Astrocyte (in vitro differentiated cells and primary cell): ENCODE data around the gene CHSY1. TPM values are rescaled to one million over a fixed set of nuclear protein-coding genes. Genes with fewer than 3 reads are reported as not detected.
A peak's percentile ranks its signal among the peaks of the same experiment; 100 is the strongest.

Experiments
- DNase-seq: peaks from one replicate; pipeline ENCODE4 v3.0.0-alpha.2; 2010; ENCODE audit warnings: low read depth
- FAIRE-seq: peaks from 2 replicates; lab custom pipeline; 2011; peaks lifted over from hg19 to GRCh38; lab: Jason Lieb, UNC
- H2AFZ ChIP-seq: 2 replicates; pipeline ENCODE4 v1.6.0; 2012; ENCODE audit warnings: low read depth, low read length, inconsistent platforms
- H3K27ac ChIP-seq: 2 replicates; pipeline ENCODE4 v1.5.1; 2011; ENCODE audit warnings: low read depth, low read length, inconsistent platforms
- H3K27me3 ChIP-seq: 2 replicates; pipeline ENCODE4 v1.6.0; 2011; ENCODE audit warnings: low read length, inconsistent platforms; ENCODE audit not compliant: insufficient read depth
- H3K36me3 ChIP-seq: 2 replicates; pipeline ENCODE4 v1.5.1; 2011; ENCODE audit warnings: low read length, inconsistent platforms; ENCODE audit not compliant: insufficient read depth
- H3K4me1 ChIP-seq: 2 replicates; pipeline ENCODE4 v1.5.1; 2011; ENCODE audit warnings: low read length, inconsistent platforms; ENCODE audit not compliant: insufficient read depth
- H3K4me2 ChIP-seq: 2 replicates; pipeline ENCODE4 v1.6.0; 2012; ENCODE audit warnings: low read length, inconsistent platforms
- H3K4me3 ChIP-seq: 2 replicates; pipeline ENCODE4 v1.5.1; 2011; ENCODE audit warnings: low read depth, mild to moderate bottlenecking, low read length, inconsistent platforms; ENCODE audit not compliant: insufficient read depth
- H3K79me2 ChIP-seq: 2 replicates; pipeline ENCODE4 v1.6.0; 2012; ENCODE audit warnings: mild to moderate bottlenecking, low read length, inconsistent platforms; ENCODE audit not compliant: insufficient read depth
- H3K9ac ChIP-seq: 2 replicates; pipeline ENCODE4 v1.6.0; 2012; ENCODE audit warnings: mild to moderate bottlenecking, low read length, inconsistent platforms
- H3K9me3 ChIP-seq: 2 replicates; pipeline ENCODE4 v1.5.1; 2012; ENCODE audit warnings: low read depth, mild to moderate bottlenecking, low read length, inconsistent platforms; ENCODE audit not compliant: insufficient read depth
- H4K20me1 ChIP-seq: 2 replicates; pipeline ENCODE4 v1.6.0; 2012; ENCODE audit warnings: low read length, inconsistent platforms; ENCODE audit not compliant: insufficient read depth
- H3K27ac Mint-ChIP-seq: one replicate; pipeline ENCODE4 v1.8.0; 2021; ENCODE audit warnings: mild to moderate bottlenecking, mixed read lengths; ENCODE audit not compliant: unreplicated experiment
- H3K27me3 Mint-ChIP-seq: one replicate; pipeline ENCODE4 v1.8.0; 2021; ENCODE audit warnings: low read depth, mixed read lengths; ENCODE audit not compliant: unreplicated experiment
- H3K36me3 Mint-ChIP-seq: one replicate; pipeline ENCODE4 v1.8.0; 2021; ENCODE audit warnings: low read depth, mixed read lengths; ENCODE audit not compliant: unreplicated experiment
- H3K4me1 Mint-ChIP-seq: one replicate; pipeline ENCODE4 v1.8.0; 2021; ENCODE audit warnings: low read depth, mixed read lengths; ENCODE audit not compliant: unreplicated experiment
- H3K4me3 Mint-ChIP-seq: one replicate; pipeline ENCODE4 v1.8.0; 2021; ENCODE audit warnings: mild to moderate bottlenecking, moderate library complexity, mixed read lengths; ENCODE audit not compliant: unreplicated experiment
- H3K9me3 Mint-ChIP-seq: one replicate; pipeline ENCODE4 v1.8.0; 2021; ENCODE audit warnings: mild to moderate bottlenecking, mixed read lengths; ENCODE audit not compliant: unreplicated experiment
- EZH2 ChIP-seq: IDR thresholded peaks from 2 replicates; pipeline ENCODE4 v1.6.1; 2012; ENCODE audit warnings: mild to moderate bottlenecking, low read length, inconsistent platforms; ENCODE audit not compliant: insufficient read depth
- total RNA-seq: library from RNA; stranded (reverse); gene quantifications from 2 replicates; pipeline ENCODE4 v1.2.1, GENCODE V29; 2021
- TF ChIP-seq, protein P1 (sequence below): IDR thresholded peaks from 2 replicates; pipeline ENCODE4 v1.5.1; 2011; ENCODE audit warnings: low read depth, mild to moderate bottlenecking, inconsistent platforms, low read length, moderate library complexity; ENCODE audit not compliant: insufficient read depth

The CHSY1 gene
- total RNA-seq, 1 donor from 2014 or later = 42.2 TPM

- Histone ChIP-seq H3K4me3 (no peak overlapping the region), H3K9ac (no peak overlapping the region), H2AFZ (no peak overlapping the region), H3K4me2 (no peak overlapping the region), H3K27ac (no peak overlapping the region), H3K36me3 (no peaks in the 10 kb centered on the region), H3K79me2 (no peaks in the 10 kb centered on the region), H3K9me3 (no peaks in the 10 kb centered on the region), H3K27me3 (no peaks in the 10 kb centered on the region), H4K20me1 (no peaks in the 10 kb centered on the region), H3K4me1 (peaks cover 9% of the 10 kb centered on the region)
- DNase-seq (peak; percentile 46), FAIRE-seq (no peak)
- Mint-ChIP-seq H3K9me3 (no peaks in the 10 kb centered on the region), H3K27me3 (peaks cover 5% of the 10 kb centered on the region), H3K27ac (no peak overlapping the region), H3K4me3 (no peak overlapping the region), H3K36me3 (no peaks in the 10 kb centered on the region), H3K4me1 (peaks cover 2% of the 10 kb centered on the region)
- TF ChIP-seq, protein P1, sequence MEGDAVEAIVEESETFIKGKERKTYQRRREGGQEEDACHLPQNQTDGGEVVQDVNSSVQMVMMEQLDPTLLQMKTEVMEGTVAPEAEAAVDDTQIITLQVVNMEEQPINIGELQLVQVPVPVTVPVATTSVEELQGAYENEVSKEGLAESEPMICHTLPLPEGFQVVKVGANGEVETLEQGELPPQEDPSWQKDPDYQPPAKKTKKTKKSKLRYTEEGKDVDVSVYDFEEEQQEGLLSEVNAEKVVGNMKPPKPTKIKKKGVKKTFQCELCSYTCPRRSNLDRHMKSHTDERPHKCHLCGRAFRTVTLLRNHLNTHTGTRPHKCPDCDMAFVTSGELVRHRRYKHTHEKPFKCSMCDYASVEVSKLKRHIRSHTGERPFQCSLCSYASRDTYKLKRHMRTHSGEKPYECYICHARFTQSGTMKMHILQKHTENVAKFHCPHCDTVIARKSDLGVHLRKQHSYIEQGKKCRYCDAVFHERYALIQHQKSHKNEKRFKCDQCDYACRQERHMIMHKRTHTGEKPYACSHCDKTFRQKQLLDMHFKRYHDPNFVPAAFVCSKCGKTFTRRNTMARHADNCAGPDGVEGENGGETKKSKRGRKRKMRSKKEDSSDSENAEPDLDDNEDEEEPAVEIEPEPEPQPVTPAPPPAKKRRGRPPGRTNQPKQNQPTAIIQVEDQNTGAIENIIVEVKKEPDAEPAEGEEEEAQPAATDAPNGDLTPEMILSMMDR = no peak
- no peak for TF ChIP-seq EZH2
Observed at GRCh38 chr15:101145362-101145761, 106.5 kb downstream of the CHSY1 start.

DNA sequence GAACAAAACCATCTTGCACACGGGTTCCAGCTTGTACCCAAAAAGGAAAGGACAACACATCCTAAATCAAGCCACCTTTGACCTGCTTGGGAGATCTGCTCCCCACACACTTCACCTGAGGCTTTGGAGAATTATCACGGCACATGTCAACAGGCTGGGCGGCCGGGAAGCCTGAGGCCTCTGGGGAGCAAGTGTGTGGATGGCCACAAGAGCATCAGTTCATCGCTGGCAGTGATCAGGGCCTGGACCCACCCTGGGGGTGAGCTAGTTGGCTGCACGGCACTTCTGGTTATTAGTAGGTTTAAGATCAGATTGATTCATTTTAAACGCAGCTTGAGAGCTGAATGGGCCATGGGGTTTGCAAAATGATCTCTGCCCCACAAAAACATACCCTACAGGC, 108.5 kb downstream of the CHSY1 start:
- no peak overlapping the region for H3K27ac Mint-ChIP-seq
- no peak overlapping the region for H2AFZ ChIP-seq
- FAIRE-seq = no peak
- no peaks in the 10 kb centered on the region for H3K36me3 ChIP-seq
- H3K27ac ChIP-seq = no peak overlapping the region
- no peaks in the 10 kb centered on the region for H3K36me3 Mint-ChIP-seq
- DNase-seq = no peak
- H3K9ac ChIP-seq = no peak overlapping the region
- peaks cover 16% of the 10 kb centered on the region for H3K4me1 Mint-ChIP-seq
- H3K27me3 ChIP-seq = no peaks in the 10 kb centered on the region
- TF ChIP-seq EZH2 = no peak
- TF ChIP-seq, protein P1 = no peak
- H3K27me3 Mint-ChIP-seq = peaks cover 2% of the 10 kb centered on the region
- no peak overlapping the region for H3K4me3 ChIP-seq
- no peaks in the 10 kb centered on the region for H3K79me2 ChIP-seq
- H3K4me2 ChIP-seq = no peak overlapping the region
- peaks cover 24% of the 10 kb centered on the region for H3K4me1 ChIP-seq
- H4K20me1 ChIP-seq = no peaks in the 10 kb centered on the region
- H3K9me3 Mint-ChIP-seq = no peaks in the 10 kb centered on the region
- H3K9me3 ChIP-seq = no peaks in the 10 kb centered on the region
- no peak overlapping the region for H3K4me3 Mint-ChIP-seq

GRCh38 chr15:101142711-101143110, 109.1 kb downstream of the CHSY1 start:
- Histone ChIP-seq H3K4me1 (peaks cover 25% of the 10 kb centered on the region), H3K36me3 (no peaks in the 10 kb centered on the region), H3K79me2 (no peaks in the 10 kb centered on the region), H3K27ac (no peak overlapping the region), H3K27me3 (no peaks in the 10 kb centered on the region), H4K20me1 (no peaks in the 10 kb centered on the region), H3K4me3 (no peak overlapping the region), H3K9ac (no peak overlapping the region), H3K4me2 (no peak overlapping the region), H3K9me3 (no peaks in the 10 kb centered on the region), H2AFZ (no peak overlapping the region)
- H3K36me3 Mint-ChIP-seq = no peaks in the 10 kb centered on the region
- DNase-seq = no peak
- peaks cover 16% of the 10 kb centered on the region for H3K4me1 Mint-ChIP-seq
- no peak overlapping the region for H3K4me3 Mint-ChIP-seq
- peaks cover 2% of the 10 kb centered on the region for H3K27me3 Mint-ChIP-seq
- H3K9me3 Mint-ChIP-seq = no peaks in the 10 kb centered on the region
- no peak overlapping the region for H3K27ac Mint-ChIP-seq
- FAIRE-seq = no peak
- TF ChIP-seq, protein P1 = no peak
- TF ChIP-seq EZH2 = no peak
